GM18508 (cell line): ENCODE measurements around the gene YTHDF1.
A peak's percentile ranks its signal among the peaks of the same experiment; 100 is the strongest.
"Not testable (repeated sequence)": the region's sequence is repeated elsewhere in the genome, so short reads cannot be mapped to it uniquely, and the experiment has no call there.

ENCODE experiments used
- ATAC-seq: cut with Tn5 transposase; IDR thresholded peaks from one replicate; pipeline ENCODE4 v1.9.1; 2021; ENCODE audit warnings: moderate number of reproducible peaks; ENCODE audit not compliant: insufficient read depth, unreplicated experiment

The YTHDF1 gene

DNA sequence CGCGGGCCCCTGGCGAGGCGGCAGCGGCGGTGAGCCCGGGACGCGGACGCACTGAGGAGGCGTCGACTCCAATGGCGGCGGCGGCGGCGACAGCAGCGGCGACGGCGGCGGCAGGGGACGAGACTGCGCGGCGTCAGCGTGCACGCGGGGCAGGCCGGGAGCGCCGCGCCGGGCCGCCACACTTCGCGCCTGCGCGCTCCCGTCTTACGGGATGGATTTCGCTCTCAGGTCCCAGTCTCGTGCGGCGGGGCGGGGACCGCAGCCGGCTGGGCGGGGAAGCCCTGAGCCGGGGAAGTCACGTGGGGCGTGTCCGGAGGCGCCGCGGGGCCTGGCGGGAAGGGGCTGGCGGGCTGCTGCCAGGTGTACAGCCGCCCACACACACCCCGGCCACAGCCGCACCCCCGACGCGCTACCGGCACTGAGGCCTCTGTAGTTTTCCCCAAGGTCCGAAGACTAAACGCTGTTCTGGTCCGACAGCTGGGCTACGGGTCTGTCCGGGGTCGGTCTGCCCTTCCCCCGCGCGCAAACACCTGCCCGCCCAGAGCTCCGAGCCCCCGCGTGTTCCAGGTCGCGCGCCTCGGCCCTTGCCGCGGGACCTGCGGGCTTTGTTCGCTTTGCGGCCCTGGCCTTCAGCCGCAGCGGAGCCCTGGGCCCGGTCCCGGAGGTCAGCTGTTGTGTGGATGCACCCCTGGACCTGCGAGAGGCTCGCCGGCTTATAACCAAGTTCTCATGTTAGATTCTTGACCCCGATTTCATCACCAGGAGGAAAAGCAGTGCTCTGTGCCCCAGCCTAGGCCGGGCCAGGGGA is at the start of gene YTHDF1:
Gene YTHDF1, minus strand, starts transcription at position 91 of the 808 bp plus-strand sequence. CDS start 239 bp downstream, outside the sequence.
- peak; percentile 71 for ATAC-seq

DNA sequence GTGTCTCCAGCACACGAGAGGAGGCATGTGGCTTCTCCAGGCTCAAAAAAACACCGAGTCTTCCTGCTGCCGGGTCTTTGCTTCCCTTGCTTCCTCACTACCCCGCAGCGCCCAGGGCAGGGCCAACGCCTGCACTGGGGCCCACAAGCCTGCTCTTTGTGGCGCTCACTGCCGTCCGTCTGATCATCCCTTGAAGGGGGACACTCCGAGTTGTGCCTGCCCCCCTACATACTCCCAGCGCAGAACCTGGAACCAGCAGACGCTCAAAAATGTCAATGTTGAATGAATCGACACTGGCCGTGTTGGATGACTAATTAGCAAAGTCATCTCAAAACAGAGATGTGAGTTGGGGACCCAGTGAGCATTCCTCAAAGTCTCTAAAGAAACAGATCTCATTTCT is 48.6 kb upstream of the YTHDF1 start:
- no peak for ATAC-seq

DNA sequence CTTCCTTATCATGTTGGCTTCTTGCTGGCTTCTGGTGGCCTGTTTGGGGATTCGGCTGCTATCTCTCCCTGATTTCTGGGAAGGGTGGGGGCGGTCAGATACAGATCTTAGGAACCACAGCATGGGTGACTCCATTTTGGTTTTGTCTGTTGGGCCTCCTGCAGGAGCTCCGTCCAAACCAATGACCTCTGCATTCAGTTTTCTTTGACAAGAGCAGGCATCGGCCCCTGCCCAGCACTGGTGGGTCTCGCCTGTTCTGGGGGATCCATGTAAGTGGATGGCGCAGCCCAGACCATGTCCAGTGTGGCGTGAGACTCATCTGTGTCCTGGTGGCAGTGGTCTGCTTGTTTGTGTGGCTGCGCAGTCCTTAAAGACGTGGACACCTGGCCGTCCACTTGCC is 48.1 kb upstream of the YTHDF1 start:
- ATAC-seq, result no peak

DNA sequence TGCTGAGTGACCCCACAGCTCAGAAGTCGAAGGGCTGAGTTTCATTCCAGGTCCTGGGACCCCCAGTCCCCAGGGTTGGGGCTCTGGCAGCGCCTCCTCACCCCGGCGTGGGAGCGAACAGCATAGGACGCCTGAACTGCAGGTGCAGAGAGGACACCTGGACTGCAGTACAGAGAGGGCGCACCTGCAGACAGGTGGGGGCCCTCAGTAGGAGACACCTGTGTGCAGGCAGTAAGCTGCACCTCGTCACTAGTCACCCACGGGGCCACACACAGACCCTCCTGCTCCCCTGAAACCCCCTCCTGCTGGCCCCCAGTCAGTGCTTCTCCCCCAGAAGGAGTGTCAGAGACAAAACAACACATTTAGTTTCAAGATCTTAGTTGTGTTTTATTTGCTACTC is 46.9 kb upstream of the YTHDF1 start:
- ATAC-seq, result no peak

DNA sequence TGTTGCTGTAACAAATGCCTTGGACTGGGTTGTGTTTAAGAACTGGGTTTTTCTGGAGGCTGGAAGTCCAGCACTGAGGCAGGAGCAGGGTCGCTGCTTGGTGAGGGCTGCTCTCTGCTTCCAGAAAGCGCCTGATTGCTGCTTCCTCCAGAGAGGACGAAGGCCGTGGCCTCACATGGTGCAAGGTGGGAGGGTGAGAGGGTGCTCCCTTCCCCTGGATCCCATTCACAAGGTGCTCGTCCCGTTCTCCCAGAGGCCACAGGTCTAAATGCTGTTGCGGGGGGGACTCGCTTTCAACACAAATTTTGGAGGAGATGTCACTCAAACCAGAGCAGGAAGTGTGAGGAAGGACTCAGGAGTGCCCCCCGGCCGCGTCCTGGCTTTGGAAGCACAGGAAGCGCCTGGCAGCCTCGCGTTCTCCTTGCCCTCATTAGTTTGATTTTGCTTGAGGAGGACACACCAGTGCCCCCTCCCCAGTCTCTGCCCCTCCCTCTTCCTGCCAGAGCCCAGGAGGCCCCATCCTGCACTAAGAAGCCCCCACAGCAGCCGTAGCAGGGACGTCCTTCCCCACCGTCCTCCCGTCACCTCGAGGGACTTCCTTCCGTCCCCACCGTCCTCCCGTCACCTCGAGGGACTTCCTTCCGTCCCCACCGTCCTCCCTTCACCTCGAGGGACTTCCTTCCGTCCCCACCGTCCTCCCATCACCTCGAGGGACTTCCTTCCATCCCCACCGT is 46.0 kb upstream of the YTHDF1 start:
- no peak for ATAC-seq

DNA sequence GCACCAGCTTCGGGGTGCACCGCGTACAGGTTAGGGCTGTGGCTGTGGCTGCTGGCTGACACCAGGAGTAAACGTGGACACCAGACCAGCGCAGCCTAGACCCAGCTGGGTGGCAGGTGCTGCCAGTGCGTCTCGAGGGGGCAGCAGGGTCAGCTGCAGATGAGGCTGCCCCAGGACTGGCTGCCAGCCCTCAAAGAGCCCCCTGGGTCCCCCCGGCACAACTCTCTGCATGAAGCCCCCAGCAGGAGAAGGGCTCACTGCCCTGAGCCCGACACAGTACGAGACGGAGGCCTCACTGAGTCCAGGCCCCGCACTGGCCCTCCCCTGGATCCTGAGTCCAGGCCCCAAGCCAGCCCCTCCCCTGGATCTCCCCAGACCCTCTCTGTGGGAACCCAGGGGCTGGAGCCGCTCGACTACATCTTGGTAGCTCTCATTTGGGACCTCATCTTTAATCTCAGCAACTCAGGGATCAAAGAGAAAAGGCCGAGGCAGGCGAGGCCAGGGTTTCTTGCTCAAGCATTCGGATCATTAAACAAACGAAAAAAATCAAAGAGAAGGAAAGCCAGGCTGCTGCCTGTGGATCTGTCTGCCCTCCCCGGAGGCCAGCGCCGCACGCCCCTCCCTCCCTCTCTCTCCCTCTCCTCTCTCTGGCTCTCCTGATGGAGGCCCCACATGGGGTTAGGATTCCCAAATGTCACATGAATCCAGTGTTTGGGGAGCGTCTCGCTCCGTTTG is 45.3 kb upstream of the YTHDF1 start:
- ATAC-seq, result no peak

DNA sequence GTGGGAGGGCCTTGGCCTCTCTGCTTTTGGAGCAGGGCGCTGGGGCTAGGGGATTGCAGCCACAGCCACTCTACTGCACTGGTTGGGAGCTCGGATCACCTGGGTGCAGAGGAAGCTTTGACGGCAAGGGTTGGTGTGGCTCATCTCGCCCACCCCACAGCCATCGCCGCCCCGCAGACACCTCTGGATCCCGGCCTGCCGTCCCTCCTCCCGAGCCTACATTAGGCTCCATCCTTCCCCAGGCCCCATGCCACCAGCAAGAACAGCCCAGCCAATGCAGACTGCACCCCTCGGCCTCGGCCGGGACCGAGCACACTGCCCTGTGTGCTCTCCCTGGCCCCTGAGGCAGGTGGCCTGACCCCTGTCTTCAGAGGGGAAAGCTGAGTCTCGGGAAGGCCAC is 44.6 kb upstream of the YTHDF1 start:
- no peak for ATAC-seq

DNA sequence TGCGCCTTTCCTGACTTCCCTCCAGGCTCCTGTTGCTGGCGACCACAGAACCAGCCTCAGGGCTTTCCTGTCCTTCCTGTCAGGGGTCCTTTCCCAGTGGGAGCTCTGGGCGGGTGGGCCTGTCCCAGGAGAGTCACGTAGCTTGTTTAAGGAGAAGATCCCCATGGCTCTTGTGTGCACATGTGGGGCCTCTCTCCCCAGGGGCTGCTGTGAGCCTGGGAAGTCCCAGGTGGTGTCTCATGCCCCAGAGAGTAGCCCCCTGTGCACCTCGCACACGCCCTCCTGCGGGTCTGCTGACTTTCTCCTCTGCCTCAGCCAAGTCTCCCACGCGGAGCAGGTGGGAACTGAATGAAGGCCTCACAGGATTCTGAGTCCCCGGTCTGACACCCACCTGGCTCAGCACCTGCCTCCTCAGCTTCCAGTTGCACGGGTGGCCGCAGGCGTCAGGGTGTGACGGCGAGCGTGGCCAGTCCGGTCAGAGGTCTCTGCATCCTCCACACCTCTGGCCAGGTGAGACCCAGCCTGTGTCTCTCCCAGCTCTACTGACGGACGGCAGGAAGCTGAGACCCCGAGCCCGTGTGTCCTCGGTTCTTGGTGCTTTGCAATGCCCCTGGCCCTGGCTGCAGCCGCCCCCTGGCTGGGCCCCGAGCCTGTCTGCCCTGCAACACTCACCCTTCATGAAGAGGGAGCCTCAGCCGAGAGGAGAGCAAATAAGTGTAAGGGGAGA is 44.0 kb upstream of the YTHDF1 start:
- no peak for ATAC-seq

DNA sequence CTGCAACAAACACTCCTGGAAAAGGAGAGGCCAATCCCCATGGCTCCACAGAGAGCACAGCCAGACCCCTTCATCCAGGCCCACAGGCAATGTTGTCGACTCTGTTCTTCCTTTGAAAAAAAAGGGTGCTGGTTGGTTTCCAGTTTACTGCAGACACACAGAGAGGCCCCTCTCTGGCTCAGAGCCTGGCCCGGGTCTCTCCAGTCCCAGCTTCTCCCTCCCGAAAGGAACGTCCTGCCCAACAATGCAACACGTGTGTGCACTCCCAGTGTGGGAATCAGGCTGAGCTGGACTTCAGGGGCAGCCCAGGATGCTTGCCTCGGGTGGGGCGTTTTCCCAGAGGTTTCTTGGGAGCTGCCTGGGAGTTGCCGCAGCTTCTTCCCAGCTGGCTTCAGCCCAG is 42.9 kb upstream of the YTHDF1 start:
- no peak for ATAC-seq

DNA sequence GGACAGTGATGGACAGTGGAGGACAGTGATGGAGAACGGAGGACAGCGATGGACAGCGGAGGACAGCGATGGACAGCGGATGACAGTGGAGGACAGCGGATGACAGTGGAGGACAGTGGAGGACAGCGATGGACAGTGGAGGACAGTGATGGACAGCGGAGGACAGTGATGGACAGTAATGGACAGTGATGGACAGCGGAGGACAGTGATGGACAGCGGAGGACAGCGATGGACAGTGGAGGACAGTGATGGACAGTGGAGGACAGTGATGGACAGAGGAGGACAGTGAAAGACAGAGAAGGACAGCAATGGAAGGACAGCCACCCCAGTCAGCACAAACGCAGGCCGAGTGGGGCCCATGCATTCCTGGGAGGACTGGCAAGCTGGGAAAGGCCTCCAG is 41.7 kb upstream of the YTHDF1 start:
- no peak for ATAC-seq

DNA sequence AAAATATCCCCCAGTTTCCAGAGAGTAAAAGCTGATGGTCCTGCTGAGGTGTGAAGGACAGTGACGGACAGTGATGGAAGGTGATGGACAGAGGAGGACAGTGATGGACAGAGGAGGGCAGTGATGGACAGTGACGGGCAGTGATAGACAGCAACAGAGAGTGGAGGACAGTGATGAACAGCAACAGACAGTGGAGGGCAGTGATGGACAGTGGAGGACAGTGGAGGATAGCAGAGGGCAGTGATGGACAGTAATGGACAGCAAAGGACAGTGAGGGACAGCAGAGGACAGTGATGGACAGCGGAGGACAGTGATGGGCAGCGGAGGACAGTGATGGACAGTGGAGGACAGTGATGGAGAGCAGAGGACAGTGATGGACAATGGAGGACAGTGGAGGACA is 41.0 kb upstream of the YTHDF1 start:
- ATAC-seq, result no peak

DNA sequence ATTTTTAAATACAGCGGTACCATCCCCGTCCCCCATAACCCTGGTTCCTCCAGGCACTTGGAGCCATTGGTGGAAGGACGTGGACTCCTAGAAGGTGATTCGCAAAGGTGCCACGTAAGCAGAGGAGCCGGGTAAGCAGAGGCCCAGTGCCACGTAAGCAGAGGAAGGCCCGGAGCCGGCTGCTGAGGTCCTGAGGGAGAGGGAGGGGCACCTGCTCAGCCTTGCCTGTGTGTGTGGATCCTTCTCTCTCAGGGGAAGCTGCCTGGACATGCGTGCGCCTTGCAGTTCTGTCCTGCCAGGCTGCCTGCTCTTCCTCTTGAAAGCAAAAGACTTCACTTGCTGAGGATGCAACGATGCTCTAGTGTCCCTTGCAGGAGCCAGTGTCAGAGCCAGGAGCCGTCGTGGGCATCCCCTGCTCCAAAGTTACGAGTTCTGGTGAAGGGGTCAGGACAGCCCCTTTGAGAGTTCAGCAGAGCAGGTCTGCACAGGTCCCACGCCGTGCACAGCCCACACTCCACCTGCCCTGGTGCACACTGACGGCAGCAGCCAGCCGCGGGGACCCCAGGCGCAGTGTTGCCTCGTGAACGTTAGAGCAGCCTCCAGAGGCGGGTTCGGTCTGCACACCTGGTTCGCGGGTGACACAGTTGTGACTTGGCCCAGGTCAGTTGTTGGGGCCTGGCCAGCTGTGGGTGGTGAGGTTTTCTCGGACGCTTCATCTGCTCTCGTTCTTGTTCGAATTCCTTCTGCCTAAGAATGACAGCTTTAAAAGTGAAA is 40.2 kb upstream of the YTHDF1 start:
- ATAC-seq, result no peak

DNA sequence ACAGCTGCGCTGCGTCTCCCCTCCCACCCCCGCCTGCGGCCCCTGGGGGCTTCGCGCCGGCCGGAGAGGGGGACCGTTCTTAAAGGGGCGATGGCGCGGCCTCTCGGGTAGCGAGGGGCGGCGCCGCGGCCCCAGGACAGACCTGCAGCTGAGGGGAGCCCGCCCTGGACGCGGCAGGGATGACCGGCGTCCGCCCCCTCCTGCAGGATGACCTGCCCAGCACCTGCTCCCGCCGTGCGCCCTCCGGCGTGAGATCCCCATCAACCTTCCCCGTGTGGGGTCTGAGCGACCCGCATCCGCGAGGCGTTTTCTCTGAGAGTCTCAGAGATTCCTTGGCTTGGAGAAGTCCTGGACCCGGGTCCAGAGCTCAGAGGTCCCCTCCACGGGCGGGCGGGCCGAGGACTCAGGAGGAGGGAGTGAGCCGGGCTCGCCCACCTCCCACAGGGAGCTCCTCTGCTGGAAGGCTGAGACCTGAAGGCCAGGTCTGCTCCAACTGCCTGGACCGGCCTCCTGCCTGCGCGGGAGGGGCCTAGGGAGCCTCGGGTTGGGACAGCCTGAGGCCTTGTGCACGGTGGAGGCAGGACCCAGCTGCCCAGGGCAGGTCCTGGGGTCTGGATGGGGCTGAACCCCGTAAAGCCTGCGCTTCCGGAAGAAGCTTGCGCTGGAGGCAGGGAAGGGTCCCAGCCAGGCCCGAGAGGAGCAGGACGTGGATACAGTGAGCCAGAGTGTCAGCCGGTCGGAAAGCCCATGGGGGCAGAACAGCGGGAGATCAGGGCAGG is 38.9 kb upstream of the YTHDF1 start:
- no peak for ATAC-seq

DNA sequence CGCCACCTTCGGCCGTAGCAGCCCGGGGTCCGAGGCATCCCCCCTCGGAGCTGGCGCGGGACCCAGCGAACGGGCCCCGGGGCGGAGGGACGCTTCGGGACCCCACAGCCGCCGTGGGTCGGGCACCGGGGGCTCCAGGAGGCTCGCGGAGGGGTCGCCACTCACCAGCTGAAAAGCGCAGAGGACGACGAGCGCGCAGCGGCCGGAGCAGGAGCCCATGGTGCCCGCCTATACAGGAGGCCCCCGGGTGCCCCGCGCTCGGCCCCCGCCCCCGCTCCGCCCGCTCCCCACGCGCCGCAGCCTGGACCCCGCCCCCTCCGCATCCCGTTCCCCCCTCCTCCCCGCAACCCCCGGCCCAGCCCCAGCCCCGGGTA is 38.3 kb upstream of the YTHDF1 start, which contains the start of gene NKAIN4:
Gene NKAIN4, minus strand, starts transcription at position 232 of the 374 bp plus-strand sequence. Its CDS starts 13 bp downstream, at position 219.
- ATAC-seq, result no peak

DNA sequence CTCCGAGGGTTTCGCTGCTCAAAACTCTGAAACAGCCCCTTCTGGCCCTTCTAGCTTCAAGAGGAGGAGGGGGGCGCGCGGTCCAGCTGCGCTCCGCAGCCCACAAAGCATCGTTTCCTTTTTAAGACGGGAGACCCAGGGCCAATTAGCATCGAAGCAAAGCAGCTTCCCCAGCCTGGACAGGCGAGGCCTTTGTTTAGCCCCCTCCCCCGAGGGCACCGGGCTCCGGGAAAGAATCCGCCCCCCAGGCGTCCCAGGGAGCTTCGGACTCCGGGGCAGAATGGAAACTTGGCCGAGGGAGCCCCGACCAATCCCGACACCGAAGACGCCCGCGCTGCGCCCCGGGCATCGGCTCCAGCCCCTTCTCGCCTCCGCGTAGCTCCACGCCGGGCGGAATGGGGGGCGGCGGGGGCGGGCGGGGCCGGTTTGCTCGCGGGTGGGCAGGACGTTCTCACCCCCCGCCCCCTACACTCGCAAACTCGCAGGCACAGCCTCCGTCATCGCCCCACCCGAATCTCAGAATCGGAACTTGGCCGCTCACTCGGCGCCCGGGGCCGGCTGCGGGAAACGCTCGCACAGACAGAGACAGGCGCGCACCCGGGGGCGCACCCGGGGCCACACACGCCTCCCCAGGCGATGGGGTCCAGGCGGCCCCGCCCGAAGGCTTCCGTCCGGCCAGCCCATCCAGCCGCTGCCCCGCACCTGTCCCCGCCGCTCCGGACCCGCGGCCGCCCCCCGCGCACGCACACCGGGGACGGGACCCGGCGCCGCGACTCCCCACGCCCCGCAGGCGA is 37.7 kb upstream of the YTHDF1 start:
- ATAC-seq, result no peak

DNA sequence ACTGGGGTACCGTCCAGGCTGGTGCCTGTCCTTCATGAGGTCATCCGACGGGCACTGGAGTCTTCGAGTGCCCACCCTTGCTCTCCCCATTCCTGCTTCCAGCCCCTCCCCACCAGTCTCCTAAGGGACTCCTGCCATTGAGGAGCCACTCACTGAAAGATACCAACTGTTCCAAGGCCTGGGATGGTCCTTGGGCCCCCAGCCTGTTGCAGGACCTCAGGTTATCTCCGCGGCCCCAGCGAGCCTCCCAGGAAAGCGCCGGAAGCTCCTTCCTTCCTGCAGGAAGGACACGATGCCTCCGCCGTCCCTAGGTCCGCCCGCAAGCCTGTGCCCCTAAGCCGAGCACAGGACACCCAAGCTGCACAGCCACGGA is 37.1 kb upstream of the YTHDF1 start:
- ATAC-seq, result no peak

DNA sequence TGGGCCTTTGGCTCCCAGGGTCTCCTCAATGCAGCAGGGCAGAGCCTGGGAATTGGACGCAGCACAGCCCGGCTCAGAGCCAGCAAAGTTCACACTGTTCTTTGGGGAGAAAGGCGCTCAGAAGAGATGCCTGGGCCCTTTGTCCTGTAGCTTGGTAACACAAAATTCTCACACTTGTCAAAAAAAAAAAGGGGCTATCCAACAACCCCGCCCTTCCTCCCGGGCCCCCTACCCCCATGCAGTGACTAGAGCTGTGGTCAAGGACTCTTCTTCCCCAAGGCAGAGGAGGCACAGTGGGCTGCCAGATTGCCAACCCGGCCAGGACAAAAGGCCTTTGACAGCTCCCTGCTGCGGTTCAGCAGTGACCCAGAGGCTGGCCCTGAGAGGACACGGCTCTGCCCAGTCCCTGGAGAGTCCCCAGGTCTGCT is 36.4 kb upstream of the YTHDF1 start:
- no peak for ATAC-seq

DNA sequence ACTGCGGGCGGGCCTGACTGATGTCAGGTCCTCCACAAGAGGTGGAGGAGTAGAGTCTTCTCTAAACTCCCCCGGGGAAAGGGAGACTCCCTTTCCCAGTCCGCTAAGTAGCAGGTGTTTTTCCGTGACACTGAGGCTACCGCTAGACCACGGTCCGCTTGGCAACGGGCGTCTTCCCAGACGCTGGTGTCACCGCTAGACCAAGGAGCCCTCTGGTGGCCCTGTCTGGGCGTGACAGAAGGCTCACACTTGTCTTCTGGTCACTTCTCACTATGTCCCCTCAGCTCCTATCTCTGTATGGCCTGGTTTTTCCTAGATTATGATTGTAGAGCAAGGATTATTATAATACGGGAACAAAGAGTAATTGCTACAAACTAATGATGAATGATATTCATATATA is 35.4 kb upstream of the YTHDF1 start:
- not testable (repeated sequence) for ATAC-seq
